ENCODE data around the gene MTPN. TPM values are rescaled to one million over a fixed set of nuclear protein-coding genes. Genes with fewer than 3 reads are reported as not detected.

Gene MTPN
- total RNA-seq, 2 experiments from 2014 or later, result 108 to 115 TPM

GRCh38 chr7:135917721-135918120, 59.4 kb downstream of the MTPN start:
- ATAC-seq (no peak), DNase-seq (no peak)
- H3K4me1 Mint-ChIP-seq (ENCODE audit: low read depth), result no peaks in the 10 kb centered on the region
- intact Hi-C loops (cut with micrococcal nuclease), result no loop called here
- no peak overlapping the region for H3K4me3 Mint-ChIP-seq
- no peaks in the 10 kb centered on the region for H3K27me3 Mint-ChIP-seq
- ChIA-PET POLR2A (no interaction called here), CTCF (no interaction called here)
- H3K9me3 Mint-ChIP-seq, result no peaks in the 10 kb centered on the region
- H3K36me3 Mint-ChIP-seq (ENCODE audit: low read depth), result no peaks in the 10 kb centered on the region
- TF ChIP-seq CTCF (IDR thresholded peaks at IDR 0.05), result no peak
- H3K27ac Mint-ChIP-seq, result no peak overlapping the region

GRCh38 chr7:135914346-135914745, 62.8 kb downstream of the MTPN start:
- ChIA-PET POLR2A (no interaction called here), CTCF (no interaction called here)
- DNase-seq, result no peak
- Mint-ChIP-seq H3K36me3 (ENCODE audit: low read depth) (no peaks in the 10 kb centered on the region), H3K4me3 (no peak overlapping the region), H3K27ac (no peak overlapping the region), H3K9me3 (no peaks in the 10 kb centered on the region), H3K27me3 (no peaks in the 10 kb centered on the region), H3K4me1 (ENCODE audit: low read depth) (no peaks in the 10 kb centered on the region)
- ATAC-seq, result no peak
- intact Hi-C loops (cut with micrococcal nuclease), result no loop called here
- TF ChIP-seq CTCF (IDR thresholded peaks at IDR 0.05), result no peak

GRCh38 chr7:135913404-135913803, 63.8 kb downstream of the MTPN start:
- ChIA-PET CTCF (no interaction called here), POLR2A (no interaction called here)
- ATAC-seq (no peak), DNase-seq (no peak)
- Mint-ChIP-seq H3K4me3 (no peak overlapping the region), H3K27me3 (no peaks in the 10 kb centered on the region), H3K9me3 (no peaks in the 10 kb centered on the region), H3K36me3 (ENCODE audit: low read depth) (no peaks in the 10 kb centered on the region), H3K27ac (no peak overlapping the region), H3K4me1 (ENCODE audit: low read depth) (no peaks in the 10 kb centered on the region)
- no peak for TF ChIP-seq CTCF (IDR thresholded peaks at IDR 0.05)
- intact Hi-C loops (cut with micrococcal nuclease), result no loop called here

- ATAC-seq (no peak), DNase-seq (no peak)
- no peaks in the 10 kb centered on the region for H3K4me1 Mint-ChIP-seq (ENCODE audit: low read depth)
- no peaks in the 10 kb centered on the region for H3K36me3 Mint-ChIP-seq (ENCODE audit: low read depth)
- no peaks in the 10 kb centered on the region for H3K9me3 Mint-ChIP-seq
- H3K27me3 Mint-ChIP-seq, result no peaks in the 10 kb centered on the region
- ChIA-PET POLR2A (no interaction called here), CTCF (no interaction called here)
- H3K27ac Mint-ChIP-seq, result no peak overlapping the region
- intact Hi-C loops (cut with micrococcal nuclease), result no loop called here
- H3K4me3 Mint-ChIP-seq, result no peak overlapping the region
- TF ChIP-seq CTCF (IDR thresholded peaks at IDR 0.05), result no peak
These were observed 66.1 kb downstream of the MTPN start for GRCh38 chr7:135911099-135911498.

GRCh38 chr7:135910393-135911036, 66.6 kb downstream of the MTPN start:
- Mint-ChIP-seq H3K4me1 (ENCODE audit: low read depth) (no peaks in the 10 kb centered on the region), H3K27ac (no peak overlapping the region), H3K4me3 (no peak overlapping the region), H3K9me3 (no peaks in the 10 kb centered on the region), H3K36me3 (ENCODE audit: low read depth) (no peaks in the 10 kb centered on the region), H3K27me3 (no peaks in the 10 kb centered on the region)
- no peak for TF ChIP-seq CTCF (IDR thresholded peaks at IDR 0.05)
- ChIA-PET POLR2A (no interaction called here), CTCF (no interaction called here)
- no peak for ATAC-seq
- no peak for DNase-seq
- intact Hi-C loops (cut with micrococcal nuclease), result no loop called here

Data from activated CD8-positive, alpha-beta T cell treated with anti-CD3 and anti-CD28 coated beads for 36 hours (primary cell).